Measurements from ENCODE around the gene DUOXA2. TPM values are rescaled to one million over a fixed set of nuclear protein-coding genes. Genes with fewer than 3 reads are reported as not detected.

DUOXA2 gene
- polyA plus RNA-seq, 1 donor = not detected

GRCh38 chr15:45162771-45163507 is 48.8 kb downstream of the DUOXA2 start:
- H3K36me3 ChIP-seq (ENCODE audit: control insufficient read depth, insufficient read depth, low read length) = no peaks in the 10 kb centered on the region
- H3K4me3 ChIP-seq (ENCODE audit: low read length) = no peak overlapping the region
- peaks cover 8% of the 10 kb centered on the region for H3K4me1 ChIP-seq (ENCODE audit: control insufficient read depth, insufficient read depth, low read length)
- no peaks in the 10 kb centered on the region for H3K9me3 ChIP-seq (ENCODE audit: control insufficient read depth, low read depth, low read length)
- H3K27me3 ChIP-seq (ENCODE audit: control insufficient read depth, insufficient read depth, low read length) = no peaks in the 10 kb centered on the region
- peak; percentile 72 to 79 for DNase-seq
- no peak overlapping the region for H3K27ac ChIP-seq (ENCODE audit: low read length)
- WGBS (ENCODE audit: insufficient coverage, low lambda C conversion rate) = no CpG with 5 or more reads among the region's 7 CpGs

- H3K36me3 ChIP-seq (ENCODE audit: control insufficient read depth, insufficient read depth, low read length) = no peaks in the 10 kb centered on the region
- H3K27me3 ChIP-seq (ENCODE audit: control insufficient read depth, insufficient read depth, low read length) = no peaks in the 10 kb centered on the region
- no peaks in the 10 kb centered on the region for H3K9me3 ChIP-seq (ENCODE audit: control insufficient read depth, low read depth, low read length)
- H3K4me3 ChIP-seq (ENCODE audit: low read length) = no peak overlapping the region
- DNase-seq = no peak
- H3K4me1 ChIP-seq (ENCODE audit: control insufficient read depth, insufficient read depth, low read length) = peaks cover 8% of the 10 kb centered on the region
- H3K27ac ChIP-seq (ENCODE audit: low read length) = no peak overlapping the region
- WGBS (ENCODE audit: insufficient coverage, low lambda C conversion rate) = no CpG with 5 or more reads among the region's 9 CpGs
These were observed 49.4 kb downstream of the DUOXA2 start for GRCh38 chr15:45163508-45163856.

- Histone ChIP-seq H3K27ac (ENCODE audit: low read length) (no peak overlapping the region), H3K9me3 (ENCODE audit: control insufficient read depth, low read depth, low read length) (no peaks in the 10 kb centered on the region), H3K27me3 (ENCODE audit: control insufficient read depth, insufficient read depth, low read length) (no peaks in the 10 kb centered on the region), H3K4me3 (ENCODE audit: low read length) (no peak overlapping the region), H3K36me3 (ENCODE audit: control insufficient read depth, insufficient read depth, low read length) (no peaks in the 10 kb centered on the region), H3K4me1 (ENCODE audit: control insufficient read depth, insufficient read depth, low read length) (peaks cover 8% of the 10 kb centered on the region)
- no CpG with 5 or more reads among the region's 1 CpG for WGBS (ENCODE audit: insufficient coverage, low lambda C conversion rate)
- DNase-seq = no peak
These were observed 50.8 kb downstream of the DUOXA2 start for GRCh38 chr15:45164914-45165313.

GRCh38 chr15:45165536-45165935 is 51.4 kb downstream of the DUOXA2 start:
- no peak for DNase-seq
- no CpG with 5 or more reads among the region's 5 CpGs for WGBS (ENCODE audit: insufficient coverage, low lambda C conversion rate)
- Histone ChIP-seq H3K4me3 (ENCODE audit: low read length) (no peak overlapping the region), H3K9me3 (ENCODE audit: control insufficient read depth, low read depth, low read length) (no peaks in the 10 kb centered on the region), H3K36me3 (ENCODE audit: control insufficient read depth, insufficient read depth, low read length) (no peaks in the 10 kb centered on the region), H3K27ac (ENCODE audit: low read length) (no peak overlapping the region), H3K4me1 (ENCODE audit: control insufficient read depth, insufficient read depth, low read length) (peaks cover 8% of the 10 kb centered on the region), H3K27me3 (ENCODE audit: control insufficient read depth, insufficient read depth, low read length) (no peaks in the 10 kb centered on the region)

GRCh38 chr15:45166834-45167630 is 52.9 kb downstream of the DUOXA2 start:
- Histone ChIP-seq H3K4me1 (ENCODE audit: control insufficient read depth, insufficient read depth, low read length) (peaks cover 8% of the 10 kb centered on the region), H3K9me3 (ENCODE audit: control insufficient read depth, low read depth, low read length) (no peaks in the 10 kb centered on the region), H3K36me3 (ENCODE audit: control insufficient read depth, insufficient read depth, low read length) (peaks cover 7% of the 10 kb centered on the region), H3K27me3 (ENCODE audit: control insufficient read depth, insufficient read depth, low read length) (no peaks in the 10 kb centered on the region), H3K27ac (ENCODE audit: low read length) (peak overlapping the region; percentile 79), H3K4me3 (ENCODE audit: low read length) (peak overlapping the region; percentile 69)
- WGBS (ENCODE audit: insufficient coverage, low lambda C conversion rate) = no CpG with 5 or more reads among the region's 79 CpGs
- peak; percentile 81 to 83 for DNase-seq

- DNase-seq = no peak
- Histone ChIP-seq H3K4me3 (ENCODE audit: low read length) (peak overlapping the region; percentile 69), H3K9me3 (ENCODE audit: control insufficient read depth, low read depth, low read length) (no peaks in the 10 kb centered on the region), H3K36me3 (ENCODE audit: control insufficient read depth, insufficient read depth, low read length) (peaks cover 7% of the 10 kb centered on the region), H3K27ac (ENCODE audit: low read length) (peak overlapping the region; percentile 79), H3K4me1 (ENCODE audit: control insufficient read depth, insufficient read depth, low read length) (peaks cover 6% of the 10 kb centered on the region), H3K27me3 (ENCODE audit: control insufficient read depth, insufficient read depth, low read length) (no peaks in the 10 kb centered on the region)
- no CpG with 5 or more reads among the region's 9 CpGs for whole genome bisulfite sequencing (ENCODE audit: insufficient coverage, low lambda C conversion rate)
These were observed 53.6 kb downstream of the DUOXA2 start for GRCh38 chr15:45167631-45168205.

Other genes with a start within 250 kb of the DUOXA2 start
- gene TERB2, start 157.6 kb upstream of the DUOXA2 start, polyA plus RNA-seq = not detected
- 61.1 TPM for gene SORD, start 91.1 kb upstream of the DUOXA2 start, polyA plus RNA-seq
- 0.04 TPM for gene DUOX2, start 154 bp upstream of the DUOXA2 start, polyA plus RNA-seq
- gene DUOXA1, start 15.6 kb downstream of the DUOXA2 start, polyA plus RNA-seq = 0.15 TPM
- 2.6 TPM for gene DUOX1, start 15.7 kb downstream of the DUOXA2 start, polyA plus RNA-seq
- gene SHF, start 73.6 kb downstream of the DUOXA2 start, polyA plus RNA-seq = 13.4 TPM
- gene SLC28A2, start 137.9 kb downstream of the DUOXA2 start, polyA plus RNA-seq = 16.8 TPM